Activated naive CD8-positive, alpha-beta T cell treated with anti-CD3 and anti-CD28 coated beads for 36 hours (primary cell): Measurements from ENCODE around the gene MYO18A. TPM values are rescaled to one million over a fixed set of nuclear protein-coding genes. Genes with fewer than 3 reads are reported as not detected.

Experiments
- DNase-seq: peaks from one replicate; pipeline ENCODE4 v3.0.0; 2021
- H3K27ac Mint-ChIP-seq: one replicate; pipeline ENCODE4 v1.8.0; 2022; ENCODE audit warnings: mild to moderate bottlenecking, moderate library complexity, mixed read lengths
- H3K27me3 Mint-ChIP-seq: one replicate; pipeline ENCODE4 v1.8.0; 2022; ENCODE audit warnings: mild to moderate bottlenecking, mixed read lengths
- H3K36me3 Mint-ChIP-seq: one replicate; pipeline ENCODE4 v1.8.0; 2021; ENCODE audit warnings: mild to moderate bottlenecking, mixed read lengths
- H3K4me1 Mint-ChIP-seq: one replicate; pipeline ENCODE4 v1.8.0; 2021; ENCODE audit warnings: mixed read lengths
- H3K4me3 Mint-ChIP-seq: one replicate; pipeline ENCODE4 v1.8.0; 2022; ENCODE audit warnings: mild to moderate bottlenecking, moderate library complexity, mixed read lengths
- H3K9me3 Mint-ChIP-seq: one replicate; pipeline ENCODE4 v1.8.0; 2022; ENCODE audit warnings: mixed read lengths
- total RNA-seq, 2 experiments: library from RNA; stranded (reverse); gene quantifications; one replicate each; pipeline ENCODE4 v1.2.3, GENCODE V29; 2021

MYO18A gene
- total RNA-seq, 2 experiments from 2014 or later = 23.6 to 24.2 TPM

- DNase-seq = peak; percentile 73
- H3K36me3 Mint-ChIP-seq = peaks cover 3% of the 10 kb centered on the region
- peak overlapping the region; percentile 38 for H3K27ac Mint-ChIP-seq
- H3K4me1 Mint-ChIP-seq = peaks cover 6% of the 10 kb centered on the region
- H3K27me3 Mint-ChIP-seq = no peaks in the 10 kb centered on the region
- H3K4me3 Mint-ChIP-seq = no peak overlapping the region
- no peaks in the 10 kb centered on the region for H3K9me3 Mint-ChIP-seq
Observed at GRCh38 chr17:29116804-29117753, 63.1 kb downstream of the MYO18A start.

- Mint-ChIP-seq H3K36me3 (peaks cover 5% of the 10 kb centered on the region), H3K4me3 (no peak overlapping the region), H3K4me1 (peaks cover 6% of the 10 kb centered on the region), H3K27me3 (no peaks in the 10 kb centered on the region), H3K27ac (no peak overlapping the region), H3K9me3 (no peaks in the 10 kb centered on the region)
- DNase-seq = peak; percentile 61
Observed at GRCh38 chr17:29115961-29116803, 64.0 kb downstream of the MYO18A start.

- no peak for DNase-seq
- no peak overlapping the region for H3K4me3 Mint-ChIP-seq
- peaks cover 6% of the 10 kb centered on the region for H3K4me1 Mint-ChIP-seq
- no peak overlapping the region for H3K27ac Mint-ChIP-seq
- H3K9me3 Mint-ChIP-seq = no peaks in the 10 kb centered on the region
- peaks cover 5% of the 10 kb centered on the region for H3K36me3 Mint-ChIP-seq
- no peaks in the 10 kb centered on the region for H3K27me3 Mint-ChIP-seq
Observed at GRCh38 chr17:29115435-29115834, 64.8 kb downstream of the MYO18A start.

GRCh38 chr17:29114141-29114540 is 66.1 kb downstream of the MYO18A start:
- H3K27ac Mint-ChIP-seq = no peak overlapping the region
- H3K4me1 Mint-ChIP-seq = peaks cover 6% of the 10 kb centered on the region
- no peaks in the 10 kb centered on the region for H3K27me3 Mint-ChIP-seq
- H3K36me3 Mint-ChIP-seq = peaks cover 3% of the 10 kb centered on the region
- no peak overlapping the region for H3K4me3 Mint-ChIP-seq
- DNase-seq = no peak
- H3K9me3 Mint-ChIP-seq = no peaks in the 10 kb centered on the region

- no peak for DNase-seq
- peaks cover 2% of the 10 kb centered on the region for H3K36me3 Mint-ChIP-seq
- H3K9me3 Mint-ChIP-seq = no peaks in the 10 kb centered on the region
- H3K4me1 Mint-ChIP-seq = peaks cover 6% of the 10 kb centered on the region
- no peaks in the 10 kb centered on the region for H3K27me3 Mint-ChIP-seq
- no peak overlapping the region for H3K4me3 Mint-ChIP-seq
- H3K27ac Mint-ChIP-seq = no peak overlapping the region
Observed at GRCh38 chr17:29113334-29113733, 66.9 kb downstream of the MYO18A start.

- Mint-ChIP-seq H3K9me3 (no peaks in the 10 kb centered on the region), H3K27me3 (no peaks in the 10 kb centered on the region), H3K27ac (no peak overlapping the region), H3K36me3 (peaks cover 2% of the 10 kb centered on the region), H3K4me3 (no peak overlapping the region), H3K4me1 (peaks cover 6% of the 10 kb centered on the region)
- DNase-seq = no peak
Observed at GRCh38 chr17:29112771-29113295, 67.4 kb downstream of the MYO18A start.

- DNase-seq = peak; percentile 72
- H3K9me3 Mint-ChIP-seq = no peaks in the 10 kb centered on the region
- H3K27me3 Mint-ChIP-seq = no peaks in the 10 kb centered on the region
- H3K36me3 Mint-ChIP-seq = peaks cover 2% of the 10 kb centered on the region
- H3K4me1 Mint-ChIP-seq = peaks cover 5% of the 10 kb centered on the region
- no peak overlapping the region for H3K4me3 Mint-ChIP-seq
- H3K27ac Mint-ChIP-seq = no peak overlapping the region
Observed at GRCh38 chr17:29111816-29112499, 68.2 kb downstream of the MYO18A start.

- no peak overlapping the region for H3K4me3 Mint-ChIP-seq
- DNase-seq = no peak
- no peak overlapping the region for H3K27ac Mint-ChIP-seq
- no peaks in the 10 kb centered on the region for H3K4me1 Mint-ChIP-seq
- no peaks in the 10 kb centered on the region for H3K27me3 Mint-ChIP-seq
- H3K9me3 Mint-ChIP-seq = no peaks in the 10 kb centered on the region
- H3K36me3 Mint-ChIP-seq = peaks cover 2% of the 10 kb centered on the region
Observed at GRCh38 chr17:29110372-29110757, 69.8 kb downstream of the MYO18A start.

- Mint-ChIP-seq H3K36me3 (peaks cover 2% of the 10 kb centered on the region), H3K27me3 (no peaks in the 10 kb centered on the region), H3K27ac (no peak overlapping the region), H3K4me3 (no peak overlapping the region), H3K9me3 (no peaks in the 10 kb centered on the region), H3K4me1 (no peaks in the 10 kb centered on the region)
- no peak for DNase-seq
Observed at GRCh38 chr17:29109477-29110371, 70.5 kb downstream of the MYO18A start.

GRCh38 chr17:29108823-29109476 is 71.2 kb downstream of the MYO18A start:
- H3K27ac Mint-ChIP-seq = no peak overlapping the region
- H3K4me1 Mint-ChIP-seq = no peaks in the 10 kb centered on the region
- no peaks in the 10 kb centered on the region for H3K9me3 Mint-ChIP-seq
- no peak for DNase-seq
- H3K36me3 Mint-ChIP-seq = peaks cover 2% of the 10 kb centered on the region
- H3K4me3 Mint-ChIP-seq = no peak overlapping the region
- no peaks in the 10 kb centered on the region for H3K27me3 Mint-ChIP-seq

GRCh38 chr17:29107933-29108822 is 72.0 kb downstream of the MYO18A start:
- Mint-ChIP-seq H3K4me3 (no peak overlapping the region), H3K4me1 (no peaks in the 10 kb centered on the region), H3K27me3 (no peaks in the 10 kb centered on the region)

GRCh38 chr17:29107084-29107483 is 73.1 kb downstream of the MYO18A start:
- no peaks in the 10 kb centered on the region for H3K27me3 Mint-ChIP-seq

More at GRCh38 chr17:29107933-29108822, 72.0 kb downstream of the MYO18A start:
- H3K9me3 Mint-ChIP-seq = no peaks in the 10 kb centered on the region
- no peak for DNase-seq
- H3K36me3 Mint-ChIP-seq = peaks cover 4% of the 10 kb centered on the region
- peak overlapping the region; percentile 63 for H3K27ac Mint-ChIP-seq

GRCh38 chr17:29103341-29103740 is 76.9 kb downstream of the MYO18A start:
- H3K36me3 Mint-ChIP-seq = peaks cover 2% of the 10 kb centered on the region
- DNase-seq = no peak
- H3K4me1 Mint-ChIP-seq = peaks cover 2% of the 10 kb centered on the region
- H3K27me3 Mint-ChIP-seq = no peaks in the 10 kb centered on the region
- no peak overlapping the region for H3K4me3 Mint-ChIP-seq
- H3K27ac Mint-ChIP-seq = no peak overlapping the region
- no peaks in the 10 kb centered on the region for H3K9me3 Mint-ChIP-seq

More at GRCh38 chr17:29107084-29107483, 73.1 kb downstream of the MYO18A start:
- H3K4me3 Mint-ChIP-seq = no peak overlapping the region
- H3K27ac Mint-ChIP-seq = no peak overlapping the region
- no peaks in the 10 kb centered on the region for H3K9me3 Mint-ChIP-seq
- peaks cover 4% of the 10 kb centered on the region for H3K36me3 Mint-ChIP-seq
- no peak for DNase-seq
- no peaks in the 10 kb centered on the region for H3K4me1 Mint-ChIP-seq
